ENCODE measurements around the gene ANKS1B.
A peak's percentile ranks its signal among the peaks of the same experiment; 100 is the strongest.

The ANKS1B gene

GRCh38 chr12:98939350-98939749 is 1045.4 kb downstream of the ANKS1B start:
- CTCF ChIA-PET: interaction anchor here (1.3 kb wide), 1 partner anchor 32 kb away, joined by 3 read pairs; no protein-coding TSS in a partner anchor
- Histone ChIP-seq H3K4me3 (ENCODE audit: control insufficient read depth in 1 of 7, extremely low read depth in 1 of 7, insufficient read depth in 4 of 7, low read depth in 2 of 7, low read length in 6 of 7) (no peak overlapping the region), H3K36me3 (ENCODE audit: control insufficient read depth in 4 of 4, insufficient read depth in 4 of 4, low read length in 3 of 4) (no peaks in the 10 kb centered on the region), H3K4me1 (ENCODE audit: control extremely low read depth in 1 of 4, control insufficient read depth in 4 of 4, insufficient read depth in 4 of 4, low read length in 3 of 4) (no peaks in the 10 kb centered on the region), H3K27ac (ENCODE audit: insufficient read depth in 1 of 2, low read depth in 1 of 2, low read length in 2 of 2, poor library complexity in 1 of 2, severe bottlenecking in 2 of 2) (no peak overlapping the region), H3K9me3 (ENCODE audit: control extremely low read depth in 1 of 5, control insufficient read depth in 4 of 5, insufficient read depth in 2 of 5, low read depth in 1 of 5, low read length in 4 of 5) (no peaks in the 10 kb centered on the region), H3K27me3 (replicated peaks in 2 of 5; ENCODE audit: control insufficient read depth in 4 of 5, insufficient read depth in 5 of 5, low read length in 4 of 5) (peaks cover 2 to 15% (median 8%) of the 10 kb centered on the region in 5 experiments)
- POLR2A ChIA-PET: no interaction called here
- no CpG with 5 or more reads among the region's 2 CpGs for WGBS (ENCODE audit: insufficient coverage)
- DNase-seq: peak in 2 of 3 donors; percentile 1 to 3

GRCh38 chr12:98935847-98936246 is 1048.9 kb downstream of the ANKS1B start:
- H3K4me3 ChIP-seq (ENCODE audit: control insufficient read depth in 1 of 7, extremely low read depth in 1 of 7, insufficient read depth in 4 of 7, low read depth in 2 of 7, low read length in 6 of 7): no peak overlapping the region
- no peaks in the 10 kb centered on the region for H3K9me3 ChIP-seq (ENCODE audit: control extremely low read depth in 1 of 5, control insufficient read depth in 4 of 5, insufficient read depth in 2 of 5, low read depth in 1 of 5, low read length in 4 of 5)
- ChIA-PET POLR2A (interaction anchor here (0.7 kb wide), 1 partner anchor 1303 kb away, joined by 3 read pairs; no protein-coding TSS in a partner anchor), CTCF (no interaction called here)
- no CpG with 5 or more reads among the region's 2 CpGs for WGBS (ENCODE audit: insufficient coverage)
- no peaks in the 10 kb centered on the region for H3K36me3 ChIP-seq (ENCODE audit: control insufficient read depth in 4 of 4, insufficient read depth in 4 of 4, low read length in 3 of 4)
- H3K27ac ChIP-seq (ENCODE audit: insufficient read depth in 1 of 2, low read depth in 1 of 2, low read length in 2 of 2, poor library complexity in 1 of 2, severe bottlenecking in 2 of 2): no peak overlapping the region
- DNase-seq: no peak
- H3K4me1 ChIP-seq (ENCODE audit: control extremely low read depth in 1 of 4, control insufficient read depth in 4 of 4, insufficient read depth in 4 of 4, low read length in 3 of 4): no peaks in the 10 kb centered on the region
- peaks cover 2 to 12% (median 4%) of the 10 kb centered on the region in 5 experiments for H3K27me3 ChIP-seq (replicated peaks in 2 of 5; ENCODE audit: control insufficient read depth in 4 of 5, insufficient read depth in 5 of 5, low read length in 4 of 5)

- Histone ChIP-seq H3K27ac (ENCODE audit: insufficient read depth in 1 of 2, low read depth in 1 of 2, low read length in 2 of 2, poor library complexity in 1 of 2, severe bottlenecking in 2 of 2) (no peak overlapping the region), H3K9me3 (ENCODE audit: control extremely low read depth in 1 of 5, control insufficient read depth in 4 of 5, insufficient read depth in 2 of 5, low read depth in 1 of 5, low read length in 4 of 5) (peaks cover 0 to 7% (median 0%) of the 10 kb centered on the region in 5 experiments), H3K4me3 (ENCODE audit: control insufficient read depth in 1 of 7, extremely low read depth in 1 of 7, insufficient read depth in 4 of 7, low read depth in 2 of 7, low read length in 6 of 7) (no peak overlapping the region), H3K36me3 (ENCODE audit: control insufficient read depth in 4 of 4, insufficient read depth in 4 of 4, low read length in 3 of 4) (no peaks in the 10 kb centered on the region), H3K4me1 (ENCODE audit: control extremely low read depth in 1 of 4, control insufficient read depth in 4 of 4, insufficient read depth in 4 of 4, low read length in 3 of 4) (no peaks in the 10 kb centered on the region), H3K27me3 (replicated peaks in 2 of 5; ENCODE audit: control insufficient read depth in 4 of 5, insufficient read depth in 5 of 5, low read length in 4 of 5) (peaks cover 0 to 7% (median 1%) of the 10 kb centered on the region in 5 experiments)
- POLR2A ChIA-PET: no interaction called here
- DNase-seq: no peak
- CTCF ChIA-PET: no interaction called here
Observed at GRCh38 chr12:98922871-98923270, 1061.9 kb downstream of the ANKS1B start.

- H3K27ac ChIP-seq (ENCODE audit: insufficient read depth in 1 of 2, low read depth in 1 of 2, low read length in 2 of 2, poor library complexity in 1 of 2, severe bottlenecking in 2 of 2): no peak overlapping the region
- DNase-seq: no peak
- peaks cover 0 to 14% (median 0%) of the 10 kb centered on the region in 5 experiments for H3K27me3 ChIP-seq (replicated peaks in 2 of 5; ENCODE audit: control insufficient read depth in 4 of 5, insufficient read depth in 5 of 5, low read length in 4 of 5)
- no peak overlapping the region for H3K4me3 ChIP-seq (ENCODE audit: control insufficient read depth in 1 of 7, extremely low read depth in 1 of 7, insufficient read depth in 4 of 7, low read depth in 2 of 7, low read length in 6 of 7)
- no peaks in the 10 kb centered on the region for H3K36me3 ChIP-seq (ENCODE audit: control insufficient read depth in 4 of 4, insufficient read depth in 4 of 4, low read length in 3 of 4)
- no peaks in the 10 kb centered on the region for H3K4me1 ChIP-seq (ENCODE audit: control extremely low read depth in 1 of 4, control insufficient read depth in 4 of 4, insufficient read depth in 4 of 4, low read length in 3 of 4)
- 77% methylated on average over 4 of the region's 7 CpGs for WGBS (ENCODE audit: insufficient coverage)
- CTCF ChIA-PET: no interaction called here
- POLR2A ChIA-PET: no interaction called here
- no peaks in the 10 kb centered on the region for H3K9me3 ChIP-seq (ENCODE audit: control extremely low read depth in 1 of 5, control insufficient read depth in 4 of 5, insufficient read depth in 2 of 5, low read depth in 1 of 5, low read length in 4 of 5)
Observed at GRCh38 chr12:98918176-98918863, 1066.4 kb downstream of the ANKS1B start.

- Histone ChIP-seq H3K4me3 (ENCODE audit: control insufficient read depth in 1 of 7, extremely low read depth in 1 of 7, insufficient read depth in 4 of 7, low read depth in 2 of 7, low read length in 6 of 7) (no peak overlapping the region), H3K9me3 (ENCODE audit: control extremely low read depth in 1 of 5, control insufficient read depth in 4 of 5, insufficient read depth in 2 of 5, low read depth in 1 of 5, low read length in 4 of 5) (no peaks in the 10 kb centered on the region), H3K27me3 (replicated peaks in 2 of 5; ENCODE audit: control insufficient read depth in 4 of 5, insufficient read depth in 5 of 5, low read length in 4 of 5) (peaks cover 0 to 15% (median 2%) of the 10 kb centered on the region in 5 experiments), H3K36me3 (ENCODE audit: control insufficient read depth in 4 of 4, insufficient read depth in 4 of 4, low read length in 3 of 4) (no peaks in the 10 kb centered on the region), H3K4me1 (ENCODE audit: control extremely low read depth in 1 of 4, control insufficient read depth in 4 of 4, insufficient read depth in 4 of 4, low read length in 3 of 4) (no peaks in the 10 kb centered on the region), H3K27ac (ENCODE audit: insufficient read depth in 1 of 2, low read depth in 1 of 2, low read length in 2 of 2, poor library complexity in 1 of 2, severe bottlenecking in 2 of 2) (no peak overlapping the region)
- DNase-seq: no peak
- CTCF ChIA-PET: no interaction called here
- POLR2A ChIA-PET: no interaction called here
- 80% methylated on average over 4 of the region's 5 CpGs for WGBS (ENCODE audit: insufficient coverage)
Observed at GRCh38 chr12:98916106-98916505, 1068.6 kb downstream of the ANKS1B start.

- H3K27me3 ChIP-seq (replicated peaks in 2 of 5; ENCODE audit: control insufficient read depth in 4 of 5, insufficient read depth in 5 of 5, low read length in 4 of 5): peaks cover 0 to 16% (median 3%) of the 10 kb centered on the region in 5 experiments
- POLR2A ChIA-PET: no interaction called here
- DNase-seq: no peak
- no peak overlapping the region for H3K4me3 ChIP-seq (ENCODE audit: control insufficient read depth in 1 of 7, extremely low read depth in 1 of 7, insufficient read depth in 4 of 7, low read depth in 2 of 7, low read length in 6 of 7)
- H3K4me1 ChIP-seq (ENCODE audit: control extremely low read depth in 1 of 4, control insufficient read depth in 4 of 4, insufficient read depth in 4 of 4, low read length in 3 of 4): no peaks in the 10 kb centered on the region
- no peaks in the 10 kb centered on the region for H3K9me3 ChIP-seq (ENCODE audit: control extremely low read depth in 1 of 5, control insufficient read depth in 4 of 5, insufficient read depth in 2 of 5, low read depth in 1 of 5, low read length in 4 of 5)
- CTCF ChIA-PET: no interaction called here
- 90% methylated on average over 2 of the region's 4 CpGs for WGBS (ENCODE audit: insufficient coverage)
- no peaks in the 10 kb centered on the region for H3K36me3 ChIP-seq (ENCODE audit: control insufficient read depth in 4 of 4, insufficient read depth in 4 of 4, low read length in 3 of 4)
- H3K27ac ChIP-seq (ENCODE audit: insufficient read depth in 1 of 2, low read depth in 1 of 2, low read length in 2 of 2, poor library complexity in 1 of 2, severe bottlenecking in 2 of 2): no peak overlapping the region
Observed at GRCh38 chr12:98912401-98912974, 1072.2 kb downstream of the ANKS1B start.

GRCh38 chr12:98911396-98911795 is 1073.3 kb downstream of the ANKS1B start:
- Histone ChIP-seq H3K4me1 (ENCODE audit: control extremely low read depth in 1 of 4, control insufficient read depth in 4 of 4, insufficient read depth in 4 of 4, low read length in 3 of 4) (no peaks in the 10 kb centered on the region), H3K4me3 (ENCODE audit: control insufficient read depth in 1 of 7, extremely low read depth in 1 of 7, insufficient read depth in 4 of 7, low read depth in 2 of 7, low read length in 6 of 7) (no peak overlapping the region), H3K36me3 (ENCODE audit: control insufficient read depth in 4 of 4, insufficient read depth in 4 of 4, low read length in 3 of 4) (no peaks in the 10 kb centered on the region), H3K27me3 (replicated peaks in 2 of 5; ENCODE audit: control insufficient read depth in 4 of 5, insufficient read depth in 5 of 5, low read length in 4 of 5) (peaks cover 0 to 11% (median 3%) of the 10 kb centered on the region in 5 experiments), H3K27ac (ENCODE audit: insufficient read depth in 1 of 2, low read depth in 1 of 2, low read length in 2 of 2, poor library complexity in 1 of 2, severe bottlenecking in 2 of 2) (no peak overlapping the region), H3K9me3 (ENCODE audit: control extremely low read depth in 1 of 5, control insufficient read depth in 4 of 5, insufficient read depth in 2 of 5, low read depth in 1 of 5, low read length in 4 of 5) (no peaks in the 10 kb centered on the region)
- 92% methylated on average over 2 of the region's 2 CpGs for WGBS (ENCODE audit: insufficient coverage)
- DNase-seq: no peak
- ChIA-PET CTCF (interaction anchor here (0.7 kb wide), 1 partner anchor 13 kb away, joined by 3 read pairs; no protein-coding TSS in a partner anchor), POLR2A (interaction anchor here (0.6 kb wide), 1 partner anchor 862 kb away, joined by 5 read pairs; no protein-coding TSS in a partner anchor)
